GM23338 (cell line): ENCODE results near the gene DAO.

Experiments used
- CREB1 ChIP-seq: fragments of 250-450 bp; sonication (Bioruptor Pico); IDR thresholded peaks from 2 replicates; pipeline ENCODE4 v1.5.0; 2020; ENCODE audit warnings: low read depth, mild to moderate bottlenecking, moderate library complexity
- EZH2 ChIP-seq: fragments of 200-600 bp; sonication (generic); IDR thresholded peaks from one replicate; pipeline ENCODE4 v1.8.0; 2017; ENCODE audit warnings: antibody characterized with exemption, mild to moderate bottlenecking, low read depth; ENCODE audit not compliant: unreplicated experiment
- EZH2phosphoT487 ChIP-seq: fragments of 200-600 bp; sonication (generic); IDR thresholded peaks from one replicate; pipeline ENCODE4 v1.8.1; 2018; ENCODE audit warnings: antibody characterized with exemption; ENCODE audit not compliant: unreplicated experiment
- JUNB ChIP-seq: IDR thresholded peaks from one replicate; pipeline ENCODE4 v1.6.1; 2016; ENCODE audit warnings: antibody characterized with exemption; ENCODE audit not compliant: unreplicated experiment
- NANOG ChIP-seq: IDR thresholded peaks from 2 replicates; pipeline ENCODE4 v1.6.1; 2016; ENCODE audit warnings: antibody characterized with exemption, borderline replicate concordance
- POLR2AphosphoS5 ChIP-seq: IDR thresholded peaks from 2 replicates; pipeline ENCODE4 v1.6.1; 2016; ENCODE audit warnings: antibody characterized with exemption, low read depth
- ZNF114 ChIP-seq: fragments of 250-450 bp; sonication (Bioruptor Pico); IDR thresholded peaks from 2 replicates; pipeline ENCODE4 v1.5.0; 2020; ENCODE audit warnings: mild to moderate bottlenecking, moderate library complexity
- ZNF331 ChIP-seq: fragments of 250-450 bp; sonication (Bioruptor Pico); IDR thresholded peaks from 2 replicates; pipeline ENCODE4 v1.5.0; 2020; ENCODE audit warnings: low read depth, mild to moderate bottlenecking, moderate library complexity
- TF ChIP-seq, protein P1 (sequence below), 2 experiments: fragments of 200-600 bp in 1 of 2; sonication (generic) in 1 of 2; conservative IDR thresholded peaks; 2 replicates each; pipeline versions ENCODE4 v1.5.1 to v1.6.1; 2016 to 2017; ENCODE audit warnings: antibody characterized with exemption in 2 of 2, low read depth in 2 of 2, mild to moderate bottlenecking in 2 of 2, moderate library complexity in 1 of 2
- TF ChIP-seq, protein P2 (sequence below): IDR thresholded peaks from one replicate; pipeline ENCODE4 v1.6.1; 2018; ENCODE audit warnings: antibody characterized with exemption; ENCODE audit not compliant: unreplicated experiment
- TF ChIP-seq, protein P3 (sequence below): IDR thresholded peaks from 2 replicates; pipeline ENCODE4 v1.6.1; 2016; ENCODE audit warnings: antibody characterized with exemption

- TF ChIP-seq, protein P1, sequence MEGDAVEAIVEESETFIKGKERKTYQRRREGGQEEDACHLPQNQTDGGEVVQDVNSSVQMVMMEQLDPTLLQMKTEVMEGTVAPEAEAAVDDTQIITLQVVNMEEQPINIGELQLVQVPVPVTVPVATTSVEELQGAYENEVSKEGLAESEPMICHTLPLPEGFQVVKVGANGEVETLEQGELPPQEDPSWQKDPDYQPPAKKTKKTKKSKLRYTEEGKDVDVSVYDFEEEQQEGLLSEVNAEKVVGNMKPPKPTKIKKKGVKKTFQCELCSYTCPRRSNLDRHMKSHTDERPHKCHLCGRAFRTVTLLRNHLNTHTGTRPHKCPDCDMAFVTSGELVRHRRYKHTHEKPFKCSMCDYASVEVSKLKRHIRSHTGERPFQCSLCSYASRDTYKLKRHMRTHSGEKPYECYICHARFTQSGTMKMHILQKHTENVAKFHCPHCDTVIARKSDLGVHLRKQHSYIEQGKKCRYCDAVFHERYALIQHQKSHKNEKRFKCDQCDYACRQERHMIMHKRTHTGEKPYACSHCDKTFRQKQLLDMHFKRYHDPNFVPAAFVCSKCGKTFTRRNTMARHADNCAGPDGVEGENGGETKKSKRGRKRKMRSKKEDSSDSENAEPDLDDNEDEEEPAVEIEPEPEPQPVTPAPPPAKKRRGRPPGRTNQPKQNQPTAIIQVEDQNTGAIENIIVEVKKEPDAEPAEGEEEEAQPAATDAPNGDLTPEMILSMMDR (conservative IDR thresholded peaks at IDR 0.05; ENCODE audit: low read depth in 2 of 2) = no peak
- TF ChIP-seq EZH2 (no peak), EZH2phosphoT487 (no peak), POLR2AphosphoS5 (no peak), JUNB (no peak), NANOG (no peak), CREB1 (no peak), ZNF114 (CRISPR knock-in tag) (no peak), ZNF331 (CRISPR knock-in tag) (no peak)
- TF ChIP-seq, protein P2, sequence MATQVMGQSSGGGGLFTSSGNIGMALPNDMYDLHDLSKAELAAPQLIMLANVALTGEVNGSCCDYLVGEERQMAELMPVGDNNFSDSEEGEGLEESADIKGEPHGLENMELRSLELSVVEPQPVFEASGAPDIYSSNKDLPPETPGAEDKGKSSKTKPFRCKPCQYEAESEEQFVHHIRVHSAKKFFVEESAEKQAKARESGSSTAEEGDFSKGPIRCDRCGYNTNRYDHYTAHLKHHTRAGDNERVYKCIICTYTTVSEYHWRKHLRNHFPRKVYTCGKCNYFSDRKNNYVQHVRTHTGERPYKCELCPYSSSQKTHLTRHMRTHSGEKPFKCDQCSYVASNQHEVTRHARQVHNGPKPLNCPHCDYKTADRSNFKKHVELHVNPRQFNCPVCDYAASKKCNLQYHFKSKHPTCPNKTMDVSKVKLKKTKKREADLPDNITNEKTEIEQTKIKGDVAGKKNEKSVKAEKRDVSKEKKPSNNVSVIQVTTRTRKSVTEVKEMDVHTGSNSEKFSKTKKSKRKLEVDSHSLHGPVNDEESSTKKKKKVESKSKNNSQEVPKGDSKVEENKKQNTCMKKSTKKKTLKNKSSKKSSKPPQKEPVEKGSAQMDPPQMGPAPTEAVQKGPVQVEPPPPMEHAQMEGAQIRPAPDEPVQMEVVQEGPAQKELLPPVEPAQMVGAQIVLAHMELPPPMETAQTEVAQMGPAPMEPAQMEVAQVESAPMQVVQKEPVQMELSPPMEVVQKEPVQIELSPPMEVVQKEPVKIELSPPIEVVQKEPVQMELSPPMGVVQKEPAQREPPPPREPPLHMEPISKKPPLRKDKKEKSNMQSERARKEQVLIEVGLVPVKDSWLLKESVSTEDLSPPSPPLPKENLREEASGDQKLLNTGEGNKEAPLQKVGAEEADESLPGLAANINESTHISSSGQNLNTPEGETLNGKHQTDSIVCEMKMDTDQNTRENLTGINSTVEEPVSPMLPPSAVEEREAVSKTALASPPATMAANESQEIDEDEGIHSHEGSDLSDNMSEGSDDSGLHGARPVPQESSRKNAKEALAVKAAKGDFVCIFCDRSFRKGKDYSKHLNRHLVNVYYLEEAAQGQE = no peak
- TF ChIP-seq, protein P3, sequence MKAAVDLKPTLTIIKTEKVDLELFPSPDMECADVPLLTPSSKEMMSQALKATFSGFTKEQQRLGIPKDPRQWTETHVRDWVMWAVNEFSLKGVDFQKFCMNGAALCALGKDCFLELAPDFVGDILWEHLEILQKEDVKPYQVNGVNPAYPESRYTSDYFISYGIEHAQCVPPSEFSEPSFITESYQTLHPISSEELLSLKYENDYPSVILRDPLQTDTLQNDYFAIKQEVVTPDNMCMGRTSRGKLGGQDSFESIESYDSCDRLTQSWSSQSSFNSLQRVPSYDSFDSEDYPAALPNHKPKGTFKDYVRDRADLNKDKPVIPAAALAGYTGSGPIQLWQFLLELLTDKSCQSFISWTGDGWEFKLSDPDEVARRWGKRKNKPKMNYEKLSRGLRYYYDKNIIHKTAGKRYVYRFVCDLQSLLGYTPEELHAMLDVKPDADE = no peak
Measured at GRCh38 chr12:108854451-108855283, 25.2 kb upstream of the DAO start.
